ENCODE results near the gene C1R. TPM values are rescaled to one million over a fixed set of nuclear protein-coding genes. Genes with fewer than 3 reads are reported as not detected.

C1R gene
- total RNA-seq, 1 donor from 2014 or later: 2.0 TPM

DNA sequence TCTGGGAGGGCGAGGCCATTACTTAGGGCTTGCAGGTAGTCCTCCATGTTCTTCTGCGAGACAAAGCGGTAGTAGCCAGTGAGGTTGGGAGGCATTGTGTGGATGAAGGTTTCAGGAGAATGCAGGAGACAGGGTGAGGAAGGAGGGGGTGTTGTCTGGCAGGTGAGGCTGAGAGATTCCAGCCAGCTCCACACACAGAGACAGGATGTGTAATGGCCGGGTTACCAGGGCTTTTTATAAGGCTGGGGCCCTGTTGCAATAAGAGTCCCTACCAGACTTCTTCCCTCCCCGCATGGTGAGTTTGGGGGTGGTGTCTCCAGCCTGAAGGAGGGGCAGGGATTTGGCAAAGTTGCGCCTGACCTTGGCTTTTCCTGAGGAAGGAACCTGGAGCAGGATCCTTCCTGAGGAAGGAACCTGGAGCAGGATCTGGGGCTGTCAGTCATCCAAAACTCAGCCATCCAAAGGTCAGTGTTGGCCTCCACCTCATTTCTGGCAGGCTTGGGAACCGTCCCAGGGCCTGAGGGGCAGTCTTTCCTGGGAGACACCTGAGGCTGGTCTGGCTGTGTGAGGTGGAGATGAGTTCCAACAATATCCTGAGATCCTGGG, 36.5 kb upstream of the C1R start, which contains the start of gene RBP5:
TSS of gene RBP5 (minus strand) at position 209 of the 606 bp plus-strand sequence. CDS start at position 95, 114 bp downstream.
- Mint-ChIP-seq H3K27me3 (ENCODE audit: insufficient read depth) (no peaks in the 10 kb centered on the region), H3K9me3 (no peaks in the 10 kb centered on the region), H3K36me3 (ENCODE audit: low read depth) (peaks cover 18% of the 10 kb centered on the region), H3K4me3 (peak within 1 kb of the TSS; percentile 96), H3K27ac (peak within 1 kb of the TSS; percentile 91), H3K4me1 (ENCODE audit: low read depth) (peaks cover 37% of the 10 kb centered on the region)
- intact Hi-C loops (cut with micrococcal nuclease): no loop called here
- DNase-seq (ENCODE audit: low spot score): no peak

DNA sequence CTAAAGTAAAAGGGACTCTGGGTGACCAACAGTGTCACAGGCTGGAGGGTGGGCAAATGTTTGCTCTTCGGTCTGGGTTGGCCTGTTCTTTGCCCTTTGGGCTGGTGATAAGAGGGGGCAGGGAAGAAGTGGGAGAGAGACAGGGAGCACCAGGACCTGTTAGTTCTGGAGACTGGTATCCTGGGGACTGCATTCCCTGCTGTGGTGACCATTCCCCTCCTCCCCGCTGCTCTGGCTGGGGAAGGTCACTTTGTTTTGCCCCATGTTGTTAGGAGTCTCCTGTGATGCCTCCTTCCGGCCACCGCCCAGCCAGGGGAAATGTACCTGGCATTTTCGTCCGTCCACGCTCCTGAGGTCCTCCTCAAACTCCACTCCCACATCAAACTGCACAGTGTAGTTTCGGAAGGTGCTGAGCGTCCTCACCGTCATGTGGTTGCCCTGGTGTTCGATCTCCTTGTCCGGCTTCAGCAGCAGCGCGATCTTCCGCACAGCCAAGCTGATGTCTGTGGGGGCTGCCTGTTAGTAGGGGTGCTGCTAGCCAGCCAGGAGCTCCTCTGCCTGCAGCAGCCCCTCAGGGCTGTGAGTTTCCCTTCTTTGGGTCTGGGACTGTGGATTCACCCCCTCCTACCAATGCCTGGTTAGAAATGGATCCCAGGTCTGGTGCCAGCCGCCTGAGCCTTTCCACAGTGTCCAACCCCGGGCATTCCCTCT, 35.8 kb upstream of the C1R start:
- H3K27ac Mint-ChIP-seq: no peak overlapping the region
- H3K9me3 Mint-ChIP-seq: no peaks in the 10 kb centered on the region
- H3K4me3 Mint-ChIP-seq: peak overlapping the region; percentile 96
- peaks cover 17% of the 10 kb centered on the region for H3K36me3 Mint-ChIP-seq (ENCODE audit: low read depth)
- H3K4me1 Mint-ChIP-seq (ENCODE audit: low read depth): peaks cover 37% of the 10 kb centered on the region
- intact Hi-C loops (cut with micrococcal nuclease): no loop called here
- no peak for DNase-seq (ENCODE audit: low spot score)
- no peaks in the 10 kb centered on the region for H3K27me3 Mint-ChIP-seq (ENCODE audit: insufficient read depth)

- Mint-ChIP-seq H3K36me3 (ENCODE audit: low read depth) (peaks cover 15% of the 10 kb centered on the region), H3K9me3 (no peaks in the 10 kb centered on the region), H3K4me1 (ENCODE audit: low read depth) (peaks cover 14% of the 10 kb centered on the region), H3K27me3 (ENCODE audit: insufficient read depth) (no peaks in the 10 kb centered on the region), H3K27ac (no peak overlapping the region), H3K4me3 (no peak overlapping the region)
- no peak for DNase-seq (ENCODE audit: low spot score)
- intact Hi-C loops (cut with micrococcal nuclease): no loop called here
Observed at GRCh38 chr12:7125632-7126227, 33.5 kb upstream of the C1R start.

DNA sequence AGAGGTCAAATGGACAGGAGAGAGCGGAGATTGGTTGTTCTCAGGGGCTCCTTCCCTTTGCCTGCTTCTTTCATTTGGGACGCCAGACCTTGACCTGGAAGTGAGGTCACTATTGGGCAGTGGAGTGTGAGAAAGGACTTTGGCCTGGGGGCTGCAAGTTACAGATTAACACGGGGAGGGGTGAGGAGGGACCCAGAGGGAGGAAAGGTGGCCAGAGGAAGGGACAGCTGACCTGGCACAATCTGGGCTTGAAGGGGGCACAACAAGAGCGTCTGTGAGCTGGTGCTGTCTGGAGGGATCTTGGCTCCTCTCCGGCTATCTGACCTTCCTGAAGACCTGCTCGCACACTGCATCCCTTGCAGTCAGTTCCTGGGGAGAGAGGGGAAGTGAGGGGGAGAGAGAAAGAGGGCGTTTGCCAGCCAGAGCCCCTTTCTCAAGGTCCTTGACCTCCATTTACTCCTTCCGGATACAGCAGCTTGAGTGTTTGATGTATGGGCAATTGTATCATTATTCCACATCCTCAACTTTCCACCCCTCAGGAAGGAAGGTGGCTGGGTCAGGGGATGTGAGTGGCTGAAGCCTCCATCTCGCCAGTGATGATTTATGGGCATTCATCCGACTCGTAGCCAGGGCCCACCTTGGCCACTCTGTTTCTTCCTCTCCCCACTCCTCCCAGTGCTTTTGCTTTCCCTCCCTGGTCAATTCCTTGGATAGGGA, 31.7 kb upstream of the C1R start:
- Mint-ChIP-seq H3K4me3 (no peak overlapping the region), H3K27me3 (ENCODE audit: insufficient read depth) (no peaks in the 10 kb centered on the region), H3K9me3 (no peaks in the 10 kb centered on the region), H3K4me1 (ENCODE audit: low read depth) (peaks cover 7% of the 10 kb centered on the region), H3K27ac (no peak overlapping the region), H3K36me3 (ENCODE audit: low read depth) (peaks cover 15% of the 10 kb centered on the region)
- intact Hi-C loops (cut with micrococcal nuclease): no loop called here
- DNase-seq (ENCODE audit: low spot score): no peak

DNA sequence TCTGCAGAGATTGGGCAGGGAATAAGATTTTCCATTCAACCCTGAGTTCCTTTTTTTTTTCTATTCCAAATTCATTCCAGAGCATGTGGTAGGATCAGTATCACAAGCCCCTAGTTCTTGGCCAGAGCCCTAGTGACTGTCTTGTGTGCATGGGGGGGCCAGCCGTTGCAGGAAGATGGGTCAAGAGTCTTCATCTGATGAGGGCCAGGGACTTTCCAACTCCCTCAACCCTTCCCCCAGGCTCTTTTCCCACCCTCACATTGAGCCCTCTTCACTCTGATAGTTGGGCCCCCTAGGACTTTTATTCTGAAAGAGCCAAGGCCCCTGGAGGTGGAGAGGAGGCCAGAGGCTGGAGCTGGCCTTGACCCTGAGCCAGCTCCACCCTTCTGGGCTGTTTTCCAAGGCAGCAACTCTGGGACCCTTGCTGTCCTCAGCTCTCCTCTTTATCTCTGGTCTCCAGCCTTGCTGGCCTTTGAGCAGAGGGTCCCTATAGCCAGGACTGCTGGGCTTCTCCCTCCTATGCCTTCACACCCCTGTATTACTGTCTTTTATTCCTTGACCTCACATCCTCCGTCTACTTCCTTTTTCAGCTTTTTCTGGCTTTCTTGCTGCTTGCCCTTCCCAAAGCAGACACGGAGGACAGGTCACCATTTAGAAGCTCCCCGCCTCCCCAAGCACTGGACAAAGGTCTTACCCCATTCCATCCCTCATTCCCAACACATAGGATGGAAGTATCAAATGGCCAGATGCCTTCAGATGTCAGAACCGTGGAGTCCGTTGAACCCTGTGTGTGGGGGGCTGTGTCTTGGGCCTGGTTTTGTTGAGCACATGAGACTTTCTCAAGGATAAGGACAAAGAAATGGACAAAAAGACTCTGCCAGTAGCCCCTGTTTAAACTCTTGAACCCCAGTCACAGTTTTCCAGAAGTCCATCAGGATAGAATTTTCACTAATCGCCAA, 30.8 kb upstream of the C1R start:
- Mint-ChIP-seq H3K27ac (peak overlapping the region; percentile 55), H3K4me1 (ENCODE audit: low read depth) (peaks cover 5% of the 10 kb centered on the region), H3K27me3 (ENCODE audit: insufficient read depth) (no peaks in the 10 kb centered on the region)

GRCh38 chr12:7121324-7121723, 29.1 kb upstream of the C1R start:
- Mint-ChIP-seq H3K4me3 (no peak overlapping the region), H3K4me1 (ENCODE audit: low read depth) (peaks cover 5% of the 10 kb centered on the region), H3K27ac (no peak overlapping the region), H3K9me3 (no peaks in the 10 kb centered on the region), H3K27me3 (ENCODE audit: insufficient read depth) (no peaks in the 10 kb centered on the region), H3K36me3 (ENCODE audit: low read depth) (peaks cover 23% of the 10 kb centered on the region)
- intact Hi-C loops (cut with micrococcal nuclease): no loop called here
- DNase-seq (ENCODE audit: low spot score): no peak

More for the DNA sequence above, 30.8 kb upstream of the C1R start:
- intact Hi-C loops (cut with micrococcal nuclease): no loop called here
- Mint-ChIP-seq H3K4me3 (no peak overlapping the region), H3K9me3 (no peaks in the 10 kb centered on the region), H3K36me3 (ENCODE audit: low read depth) (peaks cover 21% of the 10 kb centered on the region)
- DNase-seq (ENCODE audit: low spot score): no peak

DNA sequence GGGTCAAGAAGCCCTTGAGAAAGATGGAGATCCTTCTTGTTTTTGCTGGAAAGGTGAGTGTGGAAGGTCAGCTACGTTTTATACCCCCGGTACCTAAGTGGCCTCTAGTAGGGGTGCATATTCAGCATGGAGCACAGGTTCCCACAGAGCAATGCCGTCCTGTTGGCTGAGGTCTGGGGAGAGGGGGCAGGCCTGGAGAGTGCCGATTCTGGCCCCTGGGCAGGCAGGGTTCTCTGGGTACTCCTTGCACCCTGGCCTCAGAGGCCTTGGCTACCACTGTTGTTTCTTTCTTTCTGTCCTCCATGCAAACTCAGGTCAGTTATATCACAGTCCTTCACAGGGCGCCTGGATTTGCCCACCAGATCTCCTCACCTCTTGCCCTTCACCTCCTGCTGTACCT, 27.9 kb upstream of the C1R start:
- Mint-ChIP-seq H3K9me3 (no peaks in the 10 kb centered on the region), H3K27ac (no peak overlapping the region), H3K36me3 (ENCODE audit: low read depth) (peaks cover 21% of the 10 kb centered on the region), H3K4me1 (ENCODE audit: low read depth) (peaks cover 5% of the 10 kb centered on the region), H3K27me3 (ENCODE audit: insufficient read depth) (no peaks in the 10 kb centered on the region), H3K4me3 (no peak overlapping the region)
- DNase-seq (ENCODE audit: low spot score): no peak
- intact Hi-C loops (cut with micrococcal nuclease): no loop called here

DNA sequence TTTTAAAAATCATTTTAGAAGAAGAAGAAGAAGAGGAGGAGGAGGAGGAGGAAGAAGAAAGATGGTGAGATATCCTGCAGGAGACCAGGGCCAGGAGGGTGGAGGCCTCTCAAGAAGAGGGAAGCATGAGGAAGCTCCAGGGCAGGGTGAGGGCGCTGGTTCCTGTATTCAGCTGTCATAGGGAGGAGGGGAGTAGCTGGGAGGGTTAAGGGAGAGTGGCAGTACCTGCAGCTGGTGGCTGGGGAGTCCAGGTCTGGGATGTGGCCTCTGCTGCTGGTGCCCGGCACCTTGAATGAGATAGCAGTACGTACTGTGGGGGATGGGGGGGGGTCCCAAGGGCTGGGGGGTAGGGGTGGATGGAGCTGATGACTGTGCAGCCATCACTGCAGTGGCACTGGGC, 26.6 kb upstream of the C1R start:
- intact Hi-C loops (cut with micrococcal nuclease): loop anchor here (10.0 kb wide), 1 partner anchor 514 kb away; the partner anchor contains the start of gene CHD4

DNA sequence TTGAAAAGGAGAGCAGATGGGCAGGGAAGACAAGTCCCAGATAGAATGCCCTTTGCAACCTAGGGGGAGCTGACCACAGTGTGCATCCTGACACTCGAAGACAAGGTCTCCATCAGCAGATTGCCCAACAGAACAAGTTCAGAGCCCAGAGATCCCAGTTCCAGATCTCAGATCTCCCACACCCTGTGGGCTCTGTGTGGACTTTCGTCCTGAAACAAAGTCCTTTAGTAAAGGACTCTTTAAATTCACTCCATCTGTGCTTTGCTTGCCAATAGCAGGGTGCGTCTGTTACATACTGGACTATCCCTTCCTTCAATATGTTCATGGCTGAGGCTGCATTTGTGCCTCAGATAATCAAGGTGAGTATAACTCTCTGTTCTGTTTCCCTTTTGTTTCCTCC, 25.4 kb upstream of the C1R start:
- Mint-ChIP-seq H3K27me3 (ENCODE audit: insufficient read depth) (no peaks in the 10 kb centered on the region), H3K4me3 (no peak overlapping the region), H3K36me3 (ENCODE audit: low read depth) (peaks cover 29% of the 10 kb centered on the region), H3K9me3 (no peaks in the 10 kb centered on the region), H3K27ac (no peak overlapping the region), H3K4me1 (ENCODE audit: low read depth) (peaks cover 21% of the 10 kb centered on the region)
- intact Hi-C loops (cut with micrococcal nuclease): loop anchor here (10.0 kb wide), 1 partner anchor 513 kb away; the partner anchor contains the start of gene CHD4
- no peak for DNase-seq (ENCODE audit: low spot score)

More for the DNA sequence above, 26.6 kb upstream of the C1R start:
- Mint-ChIP-seq H3K27ac (no peak overlapping the region), H3K36me3 (ENCODE audit: low read depth) (peaks cover 25% of the 10 kb centered on the region), H3K27me3 (ENCODE audit: insufficient read depth) (no peaks in the 10 kb centered on the region), H3K4me3 (no peak overlapping the region), H3K9me3 (no peaks in the 10 kb centered on the region), H3K4me1 (ENCODE audit: low read depth) (peaks cover 11% of the 10 kb centered on the region)
- DNase-seq (ENCODE audit: low spot score): no peak

DNA sequence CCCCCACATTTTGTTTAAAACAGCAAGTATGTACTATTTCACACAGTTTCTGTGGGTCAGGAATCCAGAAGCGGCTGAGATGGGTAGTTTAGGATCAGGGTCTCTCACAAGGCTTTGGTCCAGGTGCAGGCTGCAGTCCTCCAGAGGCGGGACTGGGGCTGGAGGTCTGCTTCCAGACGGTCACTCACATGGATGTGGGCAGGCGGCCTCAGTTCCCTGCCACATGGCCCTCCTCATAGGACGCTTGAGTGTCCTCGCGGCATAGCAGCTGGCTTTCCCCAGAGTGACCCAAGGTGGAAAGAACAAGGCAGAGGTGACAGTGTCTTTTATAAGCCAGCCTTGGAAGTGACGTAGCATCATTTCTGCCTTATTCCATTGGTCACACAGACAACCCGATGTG, 24.7 kb upstream of the C1R start:
- Mint-ChIP-seq H3K4me3 (no peak overlapping the region), H3K27me3 (ENCODE audit: insufficient read depth) (no peaks in the 10 kb centered on the region), H3K4me1 (ENCODE audit: low read depth) (peaks cover 22% of the 10 kb centered on the region), H3K36me3 (ENCODE audit: low read depth) (peaks cover 27% of the 10 kb centered on the region), H3K9me3 (no peaks in the 10 kb centered on the region), H3K27ac (no peak overlapping the region)
- DNase-seq (ENCODE audit: low spot score): no peak
- intact Hi-C loops (cut with micrococcal nuclease): loop anchor here (10.0 kb wide), 1 partner anchor 512 kb away; the partner anchor contains the start of gene CHD4

DNA sequence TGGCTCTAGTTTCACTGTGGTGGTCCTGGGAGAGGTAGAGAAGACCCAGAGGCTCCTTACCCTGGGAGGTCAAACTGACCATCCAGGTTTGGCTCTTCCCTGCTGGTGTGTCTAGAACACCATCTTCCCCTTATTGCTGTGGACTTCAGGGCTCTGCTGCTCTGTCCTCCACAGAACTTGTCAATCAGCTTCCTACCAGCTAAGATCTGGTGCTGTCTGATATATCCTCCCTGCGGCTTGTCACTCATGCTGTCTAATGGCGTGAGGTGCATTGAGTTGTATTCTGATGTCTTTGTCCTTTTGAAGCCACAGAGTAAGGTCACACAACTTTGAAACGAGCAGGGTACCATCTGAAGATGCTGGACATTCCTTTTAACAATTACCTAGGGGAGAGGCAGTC, 24.0 kb upstream of the C1R start:
- intact Hi-C loops (cut with micrococcal nuclease): loop anchor here (10.0 kb wide), 1 partner anchor 511 kb away; the partner anchor contains the start of gene CHD4
- H3K9me3 Mint-ChIP-seq: no peaks in the 10 kb centered on the region
- no peak overlapping the region for H3K27ac Mint-ChIP-seq
- H3K36me3 Mint-ChIP-seq (ENCODE audit: low read depth): peaks cover 26% of the 10 kb centered on the region
- H3K4me3 Mint-ChIP-seq: no peak overlapping the region
- no peaks in the 10 kb centered on the region for H3K27me3 Mint-ChIP-seq (ENCODE audit: insufficient read depth)
- no peak for DNase-seq (ENCODE audit: low spot score)
- H3K4me1 Mint-ChIP-seq (ENCODE audit: low read depth): peaks cover 24% of the 10 kb centered on the region

GRCh38 chr12:7114851-7115250, 22.6 kb upstream of the C1R start:
- Mint-ChIP-seq H3K27ac (no peak overlapping the region), H3K4me1 (ENCODE audit: low read depth) (peaks cover 37% of the 10 kb centered on the region), H3K27me3 (ENCODE audit: insufficient read depth) (no peaks in the 10 kb centered on the region), H3K4me3 (no peak overlapping the region), H3K9me3 (no peaks in the 10 kb centered on the region), H3K36me3 (ENCODE audit: low read depth) (peaks cover 26% of the 10 kb centered on the region)
- intact Hi-C loops (cut with micrococcal nuclease): loop anchor here (10.0 kb wide), 1 partner anchor 510 kb away; the partner anchor contains the start of gene CHD4
- DNase-seq (ENCODE audit: low spot score): no peak

Data from activated T-helper 1 cell treated with anti-CD3 and anti-CD28 coated beads, Interleukin-12 subunit alpha, Interleukin-12 subunit beta, Interleukin-2, Interleukin-4 antibody, amounts not matched to agents 30 ng/mL and 10 ng/mL and 1 ng/mL, durations not matched to agents 14 hours and 24 hours and 36 hours (primary cell).